K562 (cell line): ENCODE measurements around the gene FXYD4.

Experiments
- CHD2 ChIP-seq: IDR thresholded peaks from 2 replicates; pipeline ENCODE4 v1.6.1; 2011; ENCODE audit warnings: low read depth, low read length
- CTCF ChIP-seq, 3 experiments: IDR thresholded peaks in 2 of 3; conservative IDR thresholded peaks in 1 of 3; 2 replicates each; pipeline ENCODE4 v1.5.1; 2011 to 2012; ENCODE audit warnings: low read length in 3 of 3, mild to moderate bottlenecking in 3 of 3, control low read depth in 2 of 3, improper control_type of control experiment in 1 of 3, inconsistent platforms in 1 of 3, low read depth in 1 of 3, mixed read lengths in 1 of 3, moderate library complexity in 1 of 3; ENCODE audit not compliant: insufficient read depth in 2 of 3
- EP300 ChIP-seq: IDR thresholded peaks from 2 replicates; pipeline ENCODE4 v1.6.1; 2012; ENCODE audit warnings: low read length, improper control_type of control experiment
- SIX5 ChIP-seq, 2 experiments: IDR thresholded peaks; 2 replicates each; pipeline ENCODE4 v1.6.1; 2011; ENCODE audit warnings: low read length in 2 of 2, borderline replicate concordance in 1 of 2, low read depth in 1 of 2, mild to moderate bottlenecking in 1 of 2, moderate library complexity in 1 of 2; ENCODE audit not compliant: insufficient read depth in 1 of 2
- STAT5B ChIP-seq: fragments of 250-450 bp; sonication (Bioruptor Pico); IDR thresholded peaks from 2 replicates; pipeline ENCODE4 v1.8.0; 2021; ENCODE audit warnings: mild to moderate bottlenecking, inconsistent platforms

DNA sequence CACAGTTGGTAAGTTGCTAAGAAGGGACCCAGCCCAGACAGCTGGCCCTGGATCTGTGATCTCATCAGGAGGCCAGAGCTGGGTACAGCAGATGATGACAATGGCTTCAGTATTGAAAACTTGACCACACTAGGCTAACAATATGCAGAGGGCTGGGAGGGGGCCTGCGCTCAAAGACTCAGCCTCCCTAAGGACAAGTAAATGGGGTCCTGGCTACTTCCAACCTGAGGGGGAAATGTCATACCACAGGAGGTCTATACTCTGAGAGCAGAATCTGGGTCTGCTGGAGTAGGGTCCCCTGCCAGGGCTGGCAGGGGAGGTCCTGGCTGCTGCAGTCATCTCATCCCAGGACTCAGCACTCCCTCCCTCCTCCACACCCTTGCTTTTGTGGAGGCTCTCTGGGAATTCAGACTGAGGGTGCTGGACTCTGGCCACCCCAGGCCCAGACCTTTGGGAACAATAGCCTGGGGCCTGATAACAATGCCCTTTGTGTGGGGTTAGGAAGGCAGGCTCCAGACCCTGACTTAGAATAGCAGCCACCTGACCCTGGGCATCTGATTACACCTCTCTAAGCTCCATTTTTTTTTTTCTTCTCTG is 1.4 kb downstream of the FXYD4 start:
- TF ChIP-seq STAT5B (CRISPR knock-in tag): no peak
- no peak for TF ChIP-seq SIX5 (IDR thresholded peaks at IDR 0.05; ENCODE audit: borderline replicate concordance in 1 of 2, insufficient read depth in 1 of 2, low read depth in 1 of 2, low read length in 2 of 2)
- TF ChIP-seq CTCF (IDR thresholded peaks at IDR 0.05 in 2 of 3, conservative IDR thresholded peaks at IDR 0.05 in 1 of 3; ENCODE audit: insufficient read depth in 2 of 3, low read depth in 1 of 3, low read length in 3 of 3): no peak
- no peak for TF ChIP-seq CHD2
- TF ChIP-seq EP300: no peak
